Measurements from ENCODE around the gene MT1F. TPM values are rescaled to one million over a fixed set of nuclear protein-coding genes. Genes with fewer than 3 reads are reported as not detected.

MT1F gene
- total RNA-seq, 1 donor = 3.3 TPM

DNA sequence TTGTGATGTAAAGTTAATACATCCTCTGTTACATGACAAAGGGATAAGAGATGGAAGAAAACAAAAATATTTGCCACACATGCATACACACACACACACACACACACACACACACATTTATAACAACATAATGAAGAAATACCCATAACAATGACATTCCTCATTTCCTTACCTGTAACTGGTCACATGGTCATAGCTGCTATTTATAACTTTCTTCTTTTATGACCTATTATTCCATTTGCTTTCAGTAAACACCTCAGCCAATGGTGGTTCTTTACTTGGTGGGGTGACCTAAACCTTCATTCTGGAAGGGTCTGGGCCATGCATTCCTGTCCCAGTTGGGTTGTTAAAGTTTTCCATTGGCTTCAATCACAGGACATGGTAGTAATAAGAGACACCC is 44.1 kb upstream of the MT1F start:
- Histone ChIP-seq H3K4me2 (ENCODE audit: insufficient read depth, low read length) (no peak overlapping the region), H3K4me3 (ENCODE audit: insufficient read depth, low read length) (no peak overlapping the region), H3K79me2 (ENCODE audit: insufficient read depth, low read length) (no peaks in the 10 kb centered on the region), H3K36me3 (ENCODE audit: insufficient read depth, low read length) (no peaks in the 10 kb centered on the region), H3K4me1 (ENCODE audit: insufficient read depth, low read length) (peaks cover 65% of the 10 kb centered on the region), H3K27ac (ENCODE audit: low read depth, low read length) (peak overlapping the region; percentile 65), H2AFZ (ENCODE audit: low read length) (no peak overlapping the region), H3K27me3 (ENCODE audit: insufficient read depth, low read length) (no peaks in the 10 kb centered on the region), H3K9me3 (ENCODE audit: low read depth, low read length) (no peaks in the 10 kb centered on the region), H4K20me1 (ENCODE audit: insufficient read depth, low read length) (no peaks in the 10 kb centered on the region)
- DNase-seq (ENCODE audit: insufficient read length, low spot score, missing footprints) = no peak
- TF ChIP-seq CTCF (IDR thresholded peaks at IDR 0.05; ENCODE audit: extremely low read depth, low read depth, low read length) = no peak

GRCh38 chr16:56614549-56614991 is 43.2 kb upstream of the MT1F start:
- Histone ChIP-seq H3K27ac (ENCODE audit: low read depth, low read length) (peak overlapping the region; percentile 65), H3K4me2 (ENCODE audit: insufficient read depth, low read length) (peak overlapping the region; percentile 12), H4K20me1 (ENCODE audit: insufficient read depth, low read length) (no peaks in the 10 kb centered on the region), H3K36me3 (ENCODE audit: insufficient read depth, low read length) (no peaks in the 10 kb centered on the region), H3K4me1 (ENCODE audit: insufficient read depth, low read length) (peaks cover 57% of the 10 kb centered on the region), H3K27me3 (ENCODE audit: insufficient read depth, low read length) (no peaks in the 10 kb centered on the region), H3K9me3 (ENCODE audit: low read depth, low read length) (no peaks in the 10 kb centered on the region), H2AFZ (ENCODE audit: low read length) (no peak overlapping the region), H3K4me3 (ENCODE audit: insufficient read depth, low read length) (no peak overlapping the region), H3K79me2 (ENCODE audit: insufficient read depth, low read length) (no peaks in the 10 kb centered on the region)
- DNase-seq (ENCODE audit: insufficient read length, low spot score, missing footprints) = peak; percentile 89
- TF ChIP-seq CTCF (IDR thresholded peaks at IDR 0.05; ENCODE audit: extremely low read depth, low read depth, low read length) = no peak

DNA sequence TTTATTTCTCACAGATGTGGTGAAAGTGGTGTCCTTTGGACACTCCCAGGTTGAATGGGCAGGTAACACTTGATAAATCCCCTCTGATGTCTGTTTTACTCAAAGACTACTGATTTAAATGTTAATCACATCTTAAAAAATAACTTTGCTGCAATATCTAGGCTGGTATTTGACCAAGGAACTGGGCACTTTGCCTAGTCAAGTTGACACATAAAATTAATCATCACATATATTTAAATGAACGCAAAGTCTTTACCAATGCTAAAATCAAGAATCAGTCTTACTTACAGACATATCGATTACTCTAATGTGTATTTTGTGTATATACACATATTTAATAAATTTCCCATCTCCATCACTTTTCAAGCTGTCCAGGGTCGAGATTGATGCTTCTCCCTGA is 42.4 kb upstream of the MT1F start:
- H3K36me3 ChIP-seq (ENCODE audit: insufficient read depth, low read length) = no peaks in the 10 kb centered on the region
- H3K27ac ChIP-seq (ENCODE audit: low read depth, low read length) = peak overlapping the region; percentile 65
- no peaks in the 10 kb centered on the region for H4K20me1 ChIP-seq (ENCODE audit: insufficient read depth, low read length)
- H3K79me2 ChIP-seq (ENCODE audit: insufficient read depth, low read length) = no peaks in the 10 kb centered on the region
- no peak for DNase-seq (ENCODE audit: insufficient read length, low spot score, missing footprints)
- H3K9me3 ChIP-seq (ENCODE audit: low read depth, low read length) = no peaks in the 10 kb centered on the region
- peaks cover 51% of the 10 kb centered on the region for H3K4me1 ChIP-seq (ENCODE audit: insufficient read depth, low read length)
- H3K4me3 ChIP-seq (ENCODE audit: insufficient read depth, low read length) = no peak overlapping the region
- H3K27me3 ChIP-seq (ENCODE audit: insufficient read depth, low read length) = no peaks in the 10 kb centered on the region
- no peak overlapping the region for H2AFZ ChIP-seq (ENCODE audit: low read length)
- peak overlapping the region; percentile 12 for H3K4me2 ChIP-seq (ENCODE audit: insufficient read depth, low read length)
- TF ChIP-seq CTCF (IDR thresholded peaks at IDR 0.05; ENCODE audit: extremely low read depth, low read depth, low read length) = no peak

- H3K4me1 ChIP-seq (ENCODE audit: insufficient read depth, low read length) = peaks cover 38% of the 10 kb centered on the region
- H3K9me3 ChIP-seq (ENCODE audit: low read depth, low read length) = no peaks in the 10 kb centered on the region
- no peaks in the 10 kb centered on the region for H3K36me3 ChIP-seq (ENCODE audit: insufficient read depth, low read length)
- peak overlapping the region; percentile 69 for H3K4me3 ChIP-seq (ENCODE audit: insufficient read depth, low read length)
- H2AFZ ChIP-seq (ENCODE audit: low read length) = peak overlapping the region; percentile 96
- no peaks in the 10 kb centered on the region for H3K27me3 ChIP-seq (ENCODE audit: insufficient read depth, low read length)
- H4K20me1 ChIP-seq (ENCODE audit: insufficient read depth, low read length) = no peaks in the 10 kb centered on the region
- no peak for DNase-seq (ENCODE audit: insufficient read length, low spot score, missing footprints)
- TF ChIP-seq CTCF (IDR thresholded peaks at IDR 0.05; ENCODE audit: extremely low read depth, low read depth, low read length) = no peak
- H3K79me2 ChIP-seq (ENCODE audit: insufficient read depth, low read length) = no peaks in the 10 kb centered on the region
- H3K27ac ChIP-seq (ENCODE audit: low read depth, low read length) = peak overlapping the region; percentile 17
- H3K4me2 ChIP-seq (ENCODE audit: insufficient read depth, low read length) = peak overlapping the region; percentile 89
These were observed 41.0 kb upstream of the MT1F start for GRCh38 chr16:56616608-56617211.
